ENCODE data around the gene ENO3.
A peak's percentile ranks its signal among the peaks of the same experiment; 100 is the strongest.

- no peak for TF ChIP-seq CTCF (IDR thresholded peaks at IDR 0.05 in 4 of 5, conservative IDR thresholded peaks at IDR 0.05 in 1 of 5)
- peak in 1 of 2 donors; percentile 16 for TF ChIP-seq POLR2A (IDR thresholded peaks at IDR 0.05)
These were observed 12.0 kb upstream of the ENO3 start for GRCh38 chr17:4938688-4939545.

Measured in gastrocnemius medialis (tissue), 4 donors.